CD14-positive monocyte (primary cell): ENCODE data around the gene CXXC5. TPM values are rescaled to one million over a fixed set of nuclear protein-coding genes. Genes with fewer than 3 reads are reported as not detected.
"Not testable (repeated sequence)": the region's sequence is repeated elsewhere in the genome, so short reads cannot be mapped to it uniquely, and the experiment has no call there.

Experiments used
- DNase-seq, 3 donors: peaks; one replicate each; pipeline ENCODE4 v3.0.0-alpha.2; 2011 to 2022
- H2AFZ ChIP-seq: 2 replicates; pipeline ENCODE4 v1.6.0; 2012; ENCODE audit warnings: mild to moderate bottlenecking, low read depth, low read length, inconsistent platforms; ENCODE audit not compliant: insufficient read depth, poor library complexity, severe bottlenecking
- H3K27ac ChIP-seq, 2 donors: 1 replicate in 1 of 2; 2 replicates in 1 of 2; pipeline ENCODE4 v1.5.1; 2012 to 2013; ENCODE audit warnings: low read length in 2 of 2, control low read depth in 1 of 2, inconsistent platforms in 1 of 2, low read depth in 1 of 2, mild to moderate bottlenecking in 1 of 2
- H3K27me3 ChIP-seq, 2 donors: one replicate each; pipeline versions ENCODE4 v1.6.0 to v1.6.1; 2011 to 2013; ENCODE audit warnings: low read length in 2 of 2; ENCODE audit not compliant: control insufficient read depth in 2 of 2, insufficient read depth in 2 of 2
- H3K36me3 ChIP-seq, 2 donors: replicated peaks in 1 of 2; 1 replicate in 1 of 2; 2 replicates in 1 of 2; pipeline versions ENCODE4 v1.5.1 to v1.6.1; 2012 to 2013; ENCODE audit warnings: low read length in 2 of 2, control low read depth in 1 of 2, inconsistent platforms in 1 of 2, mild to moderate bottlenecking in 1 of 2; ENCODE audit not compliant: insufficient read depth in 2 of 2, control insufficient read depth in 1 of 2
- H3K4me1 ChIP-seq, 2 donors: 1 replicate in 1 of 2; 2 replicates in 1 of 2; pipeline versions ENCODE4 v1.5.1 to v1.6.1; 2012 to 2013; ENCODE audit warnings: low read length in 2 of 2, control low read depth in 1 of 2, inconsistent platforms in 1 of 2, mild to moderate bottlenecking in 1 of 2, moderate library complexity in 1 of 2; ENCODE audit not compliant: insufficient read depth in 2 of 2, control insufficient read depth in 1 of 2
- H3K4me2 ChIP-seq: replicated peaks from 2 replicates; pipeline ENCODE3; 2012; ENCODE audit warnings: low read length, moderate library complexity, mild to moderate bottlenecking; ENCODE audit not compliant: poor library complexity, severe bottlenecking; ENCODE audit errors: extremely low read depth
- H3K4me3 ChIP-seq, 3 experiments: fragments of 200-600 bp in 1 of 3; sonication (generic) in 1 of 3; replicated peaks in 1 of 3; 1 replicate in 2 of 3; 2 replicates in 1 of 3; pipeline ENCODE4 v1.5.1; 2011 to 2013; ENCODE audit warnings: low read length in 3 of 3, mild to moderate bottlenecking in 3 of 3, control low read depth in 2 of 3, low read depth in 2 of 3, inconsistent platforms in 1 of 3, moderate library complexity in 1 of 3
- H3K79me2 ChIP-seq: 2 replicates; pipeline ENCODE4 v1.6.0; 2012; ENCODE audit warnings: mild to moderate bottlenecking, control low read depth, inconsistent platforms, low read length, moderate library complexity; ENCODE audit not compliant: insufficient read depth
- H3K9ac ChIP-seq: 2 replicates; pipeline ENCODE4 v1.6.0; 2017; ENCODE audit warnings: low read length, mild to moderate bottlenecking; ENCODE audit not compliant: insufficient read depth, poor library complexity, severe bottlenecking
- H3K9me3 ChIP-seq, 2 donors: replicated peaks in 1 of 2; 1 replicate in 1 of 2; 2 replicates in 1 of 2; pipeline versions ENCODE4 v1.5.1 to v1.6.1; 2012 to 2013; ENCODE audit warnings: low read length in 2 of 2, control low read depth in 1 of 2; ENCODE audit not compliant: control insufficient read depth in 1 of 2, insufficient read depth in 1 of 2
- H4K20me1 ChIP-seq: 2 replicates; pipeline ENCODE4 v1.6.0; 2012; ENCODE audit warnings: mild to moderate bottlenecking, low read length, control low read depth, moderate library complexity; ENCODE audit not compliant: insufficient read depth
- H3K27ac Mint-ChIP-seq, 7 donors: one replicate each; pipeline ENCODE4 v1.8.0; 2020; ENCODE audit warnings: mild to moderate bottlenecking in 7 of 7, mixed read lengths in 7 of 7, moderate library complexity in 6 of 7, inconsistent platforms in 2 of 7
- H3K27me3 Mint-ChIP-seq, 3 donors: one replicate each; pipeline ENCODE4 v1.8.0; 2021 to 2022; ENCODE audit warnings: low read depth in 3 of 3, mild to moderate bottlenecking in 3 of 3, mixed read lengths in 3 of 3, moderate library complexity in 3 of 3, inconsistent platforms in 1 of 3
- H3K36me3 Mint-ChIP-seq, 2 donors: one replicate each; pipeline ENCODE4 v1.8.0; 2020; ENCODE audit warnings: mixed read lengths in 2 of 2, inconsistent platforms in 1 of 2, mild to moderate bottlenecking in 1 of 2
- H3K4me1 Mint-ChIP-seq: one replicate; pipeline ENCODE4 v1.8.0; 2020; ENCODE audit warnings: mild to moderate bottlenecking, mixed read lengths
- H3K4me3 Mint-ChIP-seq, 2 donors: one replicate each; pipeline ENCODE4 v1.8.0; 2020; ENCODE audit warnings: mild to moderate bottlenecking in 2 of 2, mixed read lengths in 2 of 2, moderate library complexity in 1 of 2
- H3K9me3 Mint-ChIP-seq, 7 donors: one replicate each; pipeline ENCODE4 v1.8.0; 2020 to 2022; ENCODE audit warnings: mixed read lengths in 7 of 7, mild to moderate bottlenecking in 6 of 7, moderate library complexity in 6 of 7, inconsistent platforms in 2 of 7
- WGBS: methylation state at CpG from one replicate; pipeline ENCODE4 v1.1.5; 2013; ENCODE audit warnings: missing lambda C conversion rate; ENCODE audit not compliant: insufficient coverage; 5-methylcytosine and 5-hydroxymethylcytosine counted together
- intact Hi-C, 2 donors: fragments of 100-400 bp; cut with micrococcal nuclease; formaldehyde crosslinking; loops; one replicate each; pipeline versions ENCODE4 v1.15.0 to v1.15.1; 2023
- polyA plus RNA-seq, 3 donors: library from polyadenylated mRNA; depleted of rRNA in 1 of 3; unstranded in 2 of 3; stranded (reverse) in 1 of 3; fragments of 300-500 nt in 2 of 3; fragments of >200 nt in 1 of 3; fragmentation: Illumina TruSeq in 2 of 3; gene quantifications; 1 replicate in 2 of 3; 2 replicates in 1 of 3; pipeline ENCODE4 v1.2.3, GENCODE V29; 2012 to 2021
- TF ChIP-seq, protein P1 (sequence below): fragments of 200-600 bp; IDR thresholded peaks from one replicate; pipeline ENCODE4 v1.8.0; 2022; ENCODE audit warnings: antibody characterized with exemption, mild to moderate bottlenecking

CXXC5 gene
- polyA plus RNA-seq, 3 donors = 22.4 to 37.2 (median 33.7) TPM

DNA sequence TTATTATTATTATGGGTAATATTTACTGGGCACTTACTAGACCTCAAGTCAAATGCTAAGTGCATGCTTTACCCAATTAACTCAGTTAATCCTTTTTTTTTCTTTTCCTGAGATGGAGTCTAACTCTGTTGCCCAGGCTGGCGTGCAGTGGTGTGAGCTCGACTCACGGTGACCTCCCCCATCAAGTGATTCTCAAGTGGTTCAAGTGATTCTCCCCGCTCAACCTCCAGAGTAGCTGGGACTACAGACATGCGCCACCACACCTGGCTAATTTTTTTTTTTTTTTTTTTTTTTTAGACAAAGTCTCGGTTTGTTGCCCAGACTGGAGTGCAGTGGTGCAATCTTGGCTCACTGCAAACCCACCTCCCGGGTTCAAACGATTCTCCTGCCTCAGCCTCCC lies 69.1 kb downstream of the CXXC5 start:
- H2AFZ ChIP-seq = no peak overlapping the region
- Mint-ChIP-seq H3K4me1 (no peaks in the 10 kb centered on the region), H3K27me3 (peaks cover 20 to 27% (median 23%) of the 10 kb centered on the region in 3 donors), H3K9me3 (peaks cover 12 to 34% (median 23%) of the 10 kb centered on the region in 7 donors), H3K36me3 (no peaks in the 10 kb centered on the region), H3K4me3 (no peak overlapping the region), H3K27ac (no peak overlapping the region)
- peaks cover 5 to 13% of the 10 kb centered on the region in 2 donors for H3K27me3 ChIP-seq
- intact Hi-C loops = no loop called here
- 93% methylated on average over 7 of the region's 8 CpGs for WGBS
- H3K4me3 ChIP-seq = no peak overlapping the region
- H3K4me2 ChIP-seq = no peak overlapping the region
- no peak overlapping the region for H3K27ac ChIP-seq
- no peaks in the 10 kb centered on the region for H3K4me1 ChIP-seq
- TF ChIP-seq, protein P1, sequence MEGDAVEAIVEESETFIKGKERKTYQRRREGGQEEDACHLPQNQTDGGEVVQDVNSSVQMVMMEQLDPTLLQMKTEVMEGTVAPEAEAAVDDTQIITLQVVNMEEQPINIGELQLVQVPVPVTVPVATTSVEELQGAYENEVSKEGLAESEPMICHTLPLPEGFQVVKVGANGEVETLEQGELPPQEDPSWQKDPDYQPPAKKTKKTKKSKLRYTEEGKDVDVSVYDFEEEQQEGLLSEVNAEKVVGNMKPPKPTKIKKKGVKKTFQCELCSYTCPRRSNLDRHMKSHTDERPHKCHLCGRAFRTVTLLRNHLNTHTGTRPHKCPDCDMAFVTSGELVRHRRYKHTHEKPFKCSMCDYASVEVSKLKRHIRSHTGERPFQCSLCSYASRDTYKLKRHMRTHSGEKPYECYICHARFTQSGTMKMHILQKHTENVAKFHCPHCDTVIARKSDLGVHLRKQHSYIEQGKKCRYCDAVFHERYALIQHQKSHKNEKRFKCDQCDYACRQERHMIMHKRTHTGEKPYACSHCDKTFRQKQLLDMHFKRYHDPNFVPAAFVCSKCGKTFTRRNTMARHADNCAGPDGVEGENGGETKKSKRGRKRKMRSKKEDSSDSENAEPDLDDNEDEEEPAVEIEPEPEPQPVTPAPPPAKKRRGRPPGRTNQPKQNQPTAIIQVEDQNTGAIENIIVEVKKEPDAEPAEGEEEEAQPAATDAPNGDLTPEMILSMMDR = no peak
- no peak overlapping the region for H3K9ac ChIP-seq
- H4K20me1 ChIP-seq = no peaks in the 10 kb centered on the region
- DNase-seq = no peak
- H3K9me3 ChIP-seq = peaks cover 6 to 24% of the 10 kb centered on the region in 2 donors
- no peaks in the 10 kb centered on the region for H3K79me2 ChIP-seq
- no peaks in the 10 kb centered on the region for H3K36me3 ChIP-seq

DNA sequence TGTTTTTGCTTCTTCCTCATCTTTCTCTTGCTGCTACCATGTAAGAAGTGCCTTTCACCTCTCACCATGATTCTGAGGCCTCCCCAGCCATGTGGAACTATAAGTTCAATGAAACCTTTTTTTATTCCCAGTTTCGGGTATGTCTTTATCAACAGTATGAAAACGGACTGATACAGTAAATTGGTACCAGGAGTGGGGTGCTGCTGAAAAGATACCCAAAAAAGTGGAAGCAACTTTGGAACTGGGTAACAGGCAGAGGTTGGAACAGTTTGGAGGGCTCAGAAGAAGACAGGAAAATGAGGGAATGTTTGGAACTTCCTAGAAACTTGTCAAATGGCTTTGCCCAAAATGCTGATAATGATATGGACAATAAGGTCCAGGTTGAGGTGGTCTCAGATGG lies 70.3 kb downstream of the CXXC5 start:
- H3K4me1 ChIP-seq, H2AFZ ChIP-seq, H3K4me1 Mint-ChIP-seq, intact Hi-C loops, H3K27ac ChIP-seq, H3K4me3 ChIP-seq, H3K27me3 ChIP-seq, H3K4me2 ChIP-seq, DNase-seq, H3K4me3 Mint-ChIP-seq, H4K20me1 ChIP-seq, H3K36me3 Mint-ChIP-seq, H3K79me2 ChIP-seq, H3K36me3 ChIP-seq, H3K9ac ChIP-seq: not testable (repeated sequence)
- peaks cover 6 to 24% of the 10 kb centered on the region in 2 donors for H3K9me3 ChIP-seq
- peaks cover 12 to 35% (median 23%) of the 10 kb centered on the region in 7 donors for H3K9me3 Mint-ChIP-seq
- peak overlapping the region in 1 of 7 donors; percentile 23 for H3K27ac Mint-ChIP-seq
- 100% methylated on average over 1 of the region's 2 CpGs for WGBS
- H3K27me3 Mint-ChIP-seq = peaks cover 11 to 17% (median 12%) of the 10 kb centered on the region in 3 donors

DNA sequence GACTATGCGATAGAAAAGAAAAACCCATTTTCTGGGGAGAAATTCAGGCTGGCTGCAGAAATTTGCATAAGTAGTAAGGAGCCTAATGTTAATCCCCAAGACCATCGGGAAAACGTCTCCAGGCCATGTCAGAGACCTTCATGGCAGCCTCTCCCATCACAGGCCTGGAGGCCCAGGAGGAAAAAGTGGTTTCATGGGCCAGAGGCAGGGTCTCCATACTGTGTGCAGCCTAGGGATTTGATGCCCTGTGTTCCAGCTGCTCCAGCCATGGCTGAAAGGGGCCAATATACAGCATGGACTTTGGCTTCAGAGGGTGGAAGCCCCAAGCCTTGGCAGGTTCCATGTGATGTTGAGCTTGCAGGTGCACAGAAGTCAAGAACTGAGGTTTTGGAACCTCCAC lies 71.8 kb downstream of the CXXC5 start:
- DNase-seq, H3K27ac Mint-ChIP-seq, H3K27ac ChIP-seq, H4K20me1 ChIP-seq, intact Hi-C loops, H3K27me3 ChIP-seq, H3K4me3 Mint-ChIP-seq, H3K4me1 Mint-ChIP-seq, H3K4me3 ChIP-seq, H2AFZ ChIP-seq, H3K4me1 ChIP-seq, H3K36me3 ChIP-seq, H3K36me3 Mint-ChIP-seq, H3K9ac ChIP-seq, H3K79me2 ChIP-seq, H3K4me2 ChIP-seq: not testable (repeated sequence)
- Mint-ChIP-seq H3K9me3 (peaks cover 12 to 35% (median 23%) of the 10 kb centered on the region in 7 donors), H3K27me3 (peaks cover 3 to 12% (median 8%) of the 10 kb centered on the region in 3 donors)
- H3K9me3 ChIP-seq = peaks cover 6 to 24% of the 10 kb centered on the region in 2 donors
- WGBS = 100% methylated on average over 1 of the region's 3 CpGs
